Stomach (tissue), 9 donors: Measurements from ENCODE around the gene PGPEP1. TPM values are rescaled to one million over a fixed set of nuclear protein-coding genes. Genes with fewer than 3 reads are reported as not detected.
A peak's percentile ranks its signal among the peaks of the same experiment; 100 is the strongest.

Source experiments
- DNase-seq, 2 donors: peaks; one replicate each; pipeline versions ENCODE4 v3.0.0 to v3.0.0-alpha.2; 2013 to 2019
- H3K27ac ChIP-seq, 5 donors: fragments of 200-600 bp in 4 of 5; sonication (generic) in 4 of 5; one replicate each; pipeline ENCODE4 v1.5.1; 2013 to 2019; ENCODE audit warnings: mild to moderate bottlenecking in 1 of 5, moderate library complexity in 1 of 5
- H3K27me3 ChIP-seq, 3 donors: fragments of 200-600 bp; sonication (generic); one replicate each; pipeline ENCODE4 v1.5.1; 2017 to 2019; ENCODE audit warnings: mixed run types in 1 of 3
- H3K36me3 ChIP-seq, 4 donors: fragments of 200-600 bp; sonication (generic); 1 replicate in 3 of 4; 2 replicates in 1 of 4; pipeline ENCODE4 v1.5.1; 2016 to 2019
- H3K4me1 ChIP-seq, 4 donors: fragments of 200-600 bp; sonication (generic); one replicate each; pipeline ENCODE4 v1.5.1; 2016 to 2019
- H3K4me3 ChIP-seq, 4 donors: fragments of 200-600 bp; sonication (generic) in 3 of 4; one replicate each; pipeline ENCODE4 v1.5.1; 2016 to 2019; ENCODE audit warnings: mild to moderate bottlenecking in 1 of 4
- H3K9me3 ChIP-seq, 4 donors: fragments of 200-600 bp; sonication (generic); one replicate each; pipeline ENCODE4 v1.5.1; 2016 to 2019
- EP300 ChIP-seq: sonication (generic); formaldehyde crosslinking; IDR thresholded peaks from one replicate; pipeline ENCODE4 v1.6.1; 2017; ENCODE audit warnings: antibody characterized with exemption
- POLR2A ChIP-seq, 4 donors: fragments of 450-650 bp; IDR thresholded peaks; one replicate each; pipeline ENCODE4 v1.6.1; 2016; ENCODE audit warnings: antibody characterized with exemption in 4 of 4, control low read depth in 2 of 4, mild to moderate bottlenecking in 1 of 4, moderate library complexity in 1 of 4
- POLR2AphosphoS5 ChIP-seq, 3 donors: sonication (generic); formaldehyde crosslinking; IDR thresholded peaks; one replicate each; pipeline ENCODE4 v1.6.1; 2016; ENCODE audit warnings: antibody characterized with exemption in 3 of 3
- WGBS, 5 donors: extraction: QIAGEN DNeasy Blood & Tissue Kit in 3 of 5; methylation state at CpG; one replicate each; pipeline versions ENCODE4 v1.1.5 to v1.1.7; 2013 to 2018; 5-methylcytosine and 5-hydroxymethylcytosine counted together
- intact Hi-C: fragments of 100-400 bp; cut with DNase I; formaldehyde crosslinking; loops from one replicate; pipeline ENCODE4 v1.15.1; 2023; ENCODE audit warnings: low total_unique reads
- polyA plus RNA-seq, 3 donors: library from polyadenylated mRNA; stranded (reverse); fragments of 200-250 nt; gene quantifications; one replicate each; pipeline ENCODE4 v1.2.3, GENCODE V29; 2013
- total RNA-seq, 5 donors: library from RNA; depleted of rRNA; stranded (reverse); fragments of >200 nt; gene quantifications; one replicate each; pipeline versions ENCODE4 v1.1.0 to v1.2.3, GENCODE V29; 2014 to 2016
- TF ChIP-seq, protein P1 (sequence below), 7 experiments: fragments of 450-650 bp in 4 of 7; fragments of 200-600 bp in 3 of 7; sonication (generic) in 3 of 7; IDR thresholded peaks; one replicate each; pipeline ENCODE4 v1.5.1; 2016 to 2019; ENCODE audit warnings: antibody characterized with exemption in 7 of 7, control low read depth in 2 of 7, mild to moderate bottlenecking in 1 of 7
- donor health status: healthy with polysubstance abuse.
- donor health status: Bipolar disorder and iron deficiency.
- donor health status: healthy.

Gene PGPEP1
- total and polyA plus RNA-seq, 8 donors = 8.0 to 58.9 (median 26.0) TPM

DNA sequence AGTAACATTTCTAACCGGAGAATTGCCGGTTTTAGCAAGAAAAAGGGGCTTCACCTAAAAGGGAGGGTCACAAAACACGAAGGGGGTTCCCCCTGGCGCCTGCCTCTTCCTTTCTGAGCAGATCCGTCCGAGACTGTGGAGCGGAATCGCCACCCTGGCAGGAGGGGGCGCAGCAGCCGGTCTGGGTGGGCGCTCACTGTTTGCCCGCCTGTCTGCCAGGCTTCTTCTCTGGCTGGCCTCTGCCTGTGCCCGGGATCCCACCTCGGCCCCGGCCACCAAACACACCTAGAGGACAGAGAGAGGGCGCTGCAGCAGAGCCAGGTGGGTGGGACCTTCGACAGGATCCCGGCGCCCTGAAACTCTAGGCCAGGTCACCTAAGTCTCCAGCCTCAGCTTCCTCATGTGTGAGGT lies 33.1 kb upstream of the PGPEP1 start:
- WGBS, 5 donors = 71 to 86% (median 84%) methylated on average over 15 to 19 of the region's 19 CpGs
- H3K9me3 ChIP-seq = no peaks in the 10 kb centered on the region
- H3K4me1 ChIP-seq = peaks cover 47 to 94% (median 67%) of the 10 kb centered on the region in 4 donors
- peak overlapping the region in 4 of 5 donors; percentile 96 to 98 (median 98) for H3K27ac ChIP-seq
- peaks cover 29 to 60% (median 51%) of the 10 kb centered on the region in 4 donors for H3K36me3 ChIP-seq
- no peak overlapping the region for H3K4me3 ChIP-seq
- intact Hi-C loops = no loop called here
- TF ChIP-seq, protein P1, sequence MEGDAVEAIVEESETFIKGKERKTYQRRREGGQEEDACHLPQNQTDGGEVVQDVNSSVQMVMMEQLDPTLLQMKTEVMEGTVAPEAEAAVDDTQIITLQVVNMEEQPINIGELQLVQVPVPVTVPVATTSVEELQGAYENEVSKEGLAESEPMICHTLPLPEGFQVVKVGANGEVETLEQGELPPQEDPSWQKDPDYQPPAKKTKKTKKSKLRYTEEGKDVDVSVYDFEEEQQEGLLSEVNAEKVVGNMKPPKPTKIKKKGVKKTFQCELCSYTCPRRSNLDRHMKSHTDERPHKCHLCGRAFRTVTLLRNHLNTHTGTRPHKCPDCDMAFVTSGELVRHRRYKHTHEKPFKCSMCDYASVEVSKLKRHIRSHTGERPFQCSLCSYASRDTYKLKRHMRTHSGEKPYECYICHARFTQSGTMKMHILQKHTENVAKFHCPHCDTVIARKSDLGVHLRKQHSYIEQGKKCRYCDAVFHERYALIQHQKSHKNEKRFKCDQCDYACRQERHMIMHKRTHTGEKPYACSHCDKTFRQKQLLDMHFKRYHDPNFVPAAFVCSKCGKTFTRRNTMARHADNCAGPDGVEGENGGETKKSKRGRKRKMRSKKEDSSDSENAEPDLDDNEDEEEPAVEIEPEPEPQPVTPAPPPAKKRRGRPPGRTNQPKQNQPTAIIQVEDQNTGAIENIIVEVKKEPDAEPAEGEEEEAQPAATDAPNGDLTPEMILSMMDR (IDR thresholded peaks at IDR 0.05) = no peak
- TF ChIP-seq POLR2A (IDR thresholded peaks at IDR 0.05) = no peak
- TF ChIP-seq EP300 = no peak
- TF ChIP-seq POLR2AphosphoS5 (IDR thresholded peaks at IDR 0.05) = no peak
- H3K27me3 ChIP-seq = no peaks in the 10 kb centered on the region
- DNase-seq = no peak

DNA sequence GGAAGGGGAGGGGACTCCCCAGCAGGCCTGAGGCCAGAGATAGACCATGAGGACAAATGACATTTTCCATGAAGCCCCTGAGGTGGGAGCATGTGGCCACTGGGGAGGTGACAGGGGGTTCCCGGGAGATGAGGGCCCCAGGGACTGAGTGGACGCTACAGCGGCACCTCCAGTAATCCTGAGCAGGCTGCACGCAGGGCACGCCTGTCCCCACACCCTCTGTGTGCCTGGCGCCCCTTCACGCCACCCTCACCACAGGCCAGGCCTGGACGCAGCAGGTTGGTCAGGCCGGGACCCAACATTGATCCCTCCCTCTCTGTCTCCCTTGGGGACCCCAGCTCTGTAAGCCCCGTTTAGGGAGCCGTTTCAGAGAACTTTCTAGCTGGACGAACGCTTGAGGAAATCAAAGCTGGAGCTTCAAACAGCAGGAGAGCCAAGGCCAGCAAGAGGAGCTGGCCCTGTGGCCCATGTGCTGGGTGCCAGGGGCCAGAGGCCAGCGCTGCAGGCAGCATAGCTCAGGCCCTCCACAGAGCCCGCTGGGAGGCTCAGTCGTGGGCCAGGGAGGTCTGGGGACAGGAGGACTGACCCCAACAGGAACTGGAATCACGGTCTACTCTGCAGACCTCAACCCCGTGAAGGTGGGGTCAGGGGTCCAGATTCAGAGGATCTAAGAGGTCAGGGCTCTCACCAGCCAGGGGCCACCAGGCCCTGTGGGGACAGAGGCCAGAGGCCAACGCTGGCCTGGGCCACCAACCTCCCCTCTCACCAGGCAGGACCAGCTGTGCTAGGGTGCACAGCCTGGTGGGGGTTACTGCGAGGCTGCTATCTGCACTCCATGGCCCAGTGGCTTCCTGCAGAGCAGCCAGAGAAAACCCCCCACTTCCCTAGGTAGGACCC lies 32.1 kb upstream of the PGPEP1 start:
- 80 to 87% (median 86%) methylated on average over 14 to 20 of the region's 20 CpGs for WGBS, 5 donors

DNA sequence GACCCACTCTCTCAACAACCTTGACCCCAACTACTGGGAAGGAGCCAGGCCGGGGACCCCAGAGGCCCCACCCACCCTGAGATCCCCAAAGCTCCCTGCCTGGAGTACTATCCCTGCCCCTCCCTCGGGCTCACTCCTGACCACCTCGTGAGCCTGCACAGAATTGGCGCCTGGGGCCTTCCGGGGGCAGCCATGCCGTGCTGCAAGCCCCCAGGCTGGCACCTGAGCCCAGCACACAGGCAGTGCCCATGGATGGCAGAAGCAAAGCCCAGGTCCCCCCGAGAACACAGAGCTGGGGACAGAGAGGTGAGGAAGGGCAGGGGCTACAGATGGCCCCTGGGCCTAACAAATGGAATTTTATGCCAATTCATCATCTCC lies 31.5 kb upstream of the PGPEP1 start:
- TF ChIP-seq POLR2A (IDR thresholded peaks at IDR 0.05) (no peak), EP300 (no peak), POLR2AphosphoS5 (IDR thresholded peaks at IDR 0.05) (no peak)
- TF ChIP-seq, protein P1 (IDR thresholded peaks at IDR 0.05) = no peak
- peak overlapping the region in 3 of 5 donors; percentile 97 to 98 (median 98) for H3K27ac ChIP-seq
- peaks cover 33 to 77% (median 66%) of the 10 kb centered on the region in 4 donors for H3K36me3 ChIP-seq
- no peaks in the 10 kb centered on the region for H3K27me3 ChIP-seq
- no peak for DNase-seq
- WGBS, 5 donors = 89 to 96% (median 91%) methylated on average over 4 to 7 of the region's 7 CpGs
- H3K4me1 ChIP-seq = peaks cover 40 to 82% (median 56%) of the 10 kb centered on the region in 4 donors
- no peaks in the 10 kb centered on the region for H3K9me3 ChIP-seq
- intact Hi-C loops = no loop called here
- H3K4me3 ChIP-seq = no peak overlapping the region

More for the DNA sequence above, 32.1 kb upstream of the PGPEP1 start:
- TF ChIP-seq POLR2A (IDR thresholded peaks at IDR 0.05) (no peak), EP300 (no peak), POLR2AphosphoS5 (IDR thresholded peaks at IDR 0.05) (no peak)
- TF ChIP-seq, protein P1 (IDR thresholded peaks at IDR 0.05) = no peak
- Histone ChIP-seq H3K9me3 (no peaks in the 10 kb centered on the region), H3K36me3 (peaks cover 33 to 71% (median 60%) of the 10 kb centered on the region in 4 donors), H3K4me1 (peaks cover 47 to 88% (median 62%) of the 10 kb centered on the region in 4 donors), H3K4me3 (no peak overlapping the region), H3K27me3 (no peaks in the 10 kb centered on the region), H3K27ac (peak overlapping the region in 4 of 5 donors; percentile 96 to 98 (median 98))
- intact Hi-C loops = no loop called here
- no peak for DNase-seq

DNA sequence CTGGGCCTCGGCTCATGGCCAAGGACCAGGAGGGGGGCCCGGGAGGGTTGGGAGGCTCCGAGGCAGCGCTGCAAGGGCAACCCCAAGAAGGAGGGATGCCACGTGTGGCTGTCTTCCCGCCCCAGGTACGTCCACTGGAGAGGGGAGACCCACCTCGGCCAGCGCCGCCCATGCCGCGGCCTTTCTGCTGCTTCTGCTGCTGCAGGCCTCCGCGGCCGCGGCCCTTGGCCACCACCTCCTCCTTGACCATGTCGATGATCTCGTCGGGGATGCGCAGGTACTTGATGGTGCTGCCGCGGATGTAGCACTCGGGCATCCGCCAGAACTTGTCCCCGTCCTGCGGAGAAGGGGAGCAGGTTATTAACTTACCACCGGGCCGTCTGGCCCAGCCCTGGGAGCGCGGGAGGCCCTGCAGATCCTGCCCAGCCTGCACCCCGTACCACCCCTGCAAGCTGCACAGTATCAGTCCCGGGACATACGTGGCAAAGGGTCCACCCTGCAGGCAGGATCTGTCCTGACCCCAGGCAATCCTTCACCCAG lies 30.8 kb upstream of the PGPEP1 start:
- Histone ChIP-seq H3K4me3 (no peak overlapping the region), H3K4me1 (peaks cover 35 to 75% (median 50%) of the 10 kb centered on the region in 4 donors), H3K27ac (peak overlapping the region in 2 of 5 donors; percentile 12 to 97), H3K27me3 (no peaks in the 10 kb centered on the region), H3K36me3 (peaks cover 33 to 83% (median 72%) of the 10 kb centered on the region in 4 donors), H3K9me3 (no peaks in the 10 kb centered on the region)
- WGBS, 5 donors = 86 to 95% (median 92%) methylated on average over 26 to 33 of the region's 33 CpGs
- TF ChIP-seq POLR2AphosphoS5 (IDR thresholded peaks at IDR 0.05) (no peak), POLR2A (IDR thresholded peaks at IDR 0.05) (no peak), EP300 (no peak)
- TF ChIP-seq, protein P1 (IDR thresholded peaks at IDR 0.05) = no peak
- intact Hi-C loops = no loop called here
- no peak for DNase-seq
